Measurements from ENCODE around the gene CNGA2.
"Not testable (repeated sequence)": the region's sequence is repeated elsewhere in the genome, so short reads cannot be mapped to it uniquely, and the experiment has no call there.

The CNGA2 gene

GRCh38 chrX:151734446-151734845 lies at the start of gene CNGA2:
Gene CNGA2 (plus strand): TSS chrX:151734746. CDS start chrX:151738484, 3,738 bp downstream.
- DNase-seq: no peak

GRCh38 chrX:151687635-151688034 lies 46.9 kb upstream of the CNGA2 start:
- DNase-seq: no peak

GRCh38 chrX:151688695-151689094 lies 45.9 kb upstream of the CNGA2 start:
- DNase-seq: no peak

GRCh38 chrX:151692825-151693224 lies 41.7 kb upstream of the CNGA2 start:
- DNase-seq: no peak

GRCh38 chrX:151694121-151694520 lies 40.4 kb upstream of the CNGA2 start:
- DNase-seq: no peak

- DNase-seq: no peak
These were observed 39.6 kb upstream of the CNGA2 start, which contains the start of gene PRRG3 for GRCh38 chrX:151694661-151695582. Gene PRRG3 (plus strand): TSS chrX:151695458. CDS start chrX:151698815, 3,357 bp downstream.

GRCh38 chrX:151695583-151696340 lies 38.8 kb upstream of the CNGA2 start:
- no peak for DNase-seq

- not testable (repeated sequence) for DNase-seq
These were observed 37.5 kb upstream of the CNGA2 start for GRCh38 chrX:151697082-151697481.

GRCh38 chrX:151697522-151697921 lies 37.0 kb upstream of the CNGA2 start:
- DNase-seq: no peak

- DNase-seq: no peak
These were observed 36.1 kb upstream of the CNGA2 start for GRCh38 chrX:151698485-151698884.

- DNase-seq: no peak
These were observed 34.8 kb upstream of the CNGA2 start for GRCh38 chrX:151699746-151700145.

GRCh38 chrX:151700581-151700980 lies 34.0 kb upstream of the CNGA2 start:
- DNase-seq: no peak

- DNase-seq: no peak
These were observed 33.5 kb upstream of the CNGA2 start for GRCh38 chrX:151701071-151701470.

GRCh38 chrX:151701531-151701930 lies 33.0 kb upstream of the CNGA2 start:
- no peak for DNase-seq

GRCh38 chrX:151702026-151702714 lies 32.4 kb upstream of the CNGA2 start:
- DNase-seq: no peak

- DNase-seq: no peak
These were observed 31.7 kb upstream of the CNGA2 start for GRCh38 chrX:151702741-151703340.

- DNase-seq: no peak
These were observed 31.1 kb upstream of the CNGA2 start for GRCh38 chrX:151703487-151703886.

- no peak for DNase-seq
These were observed 30.4 kb upstream of the CNGA2 start for GRCh38 chrX:151704041-151704663.

- DNase-seq: no peak
These were observed 25.7 kb upstream of the CNGA2 start for GRCh38 chrX:151708821-151709220.

- no peak for DNase-seq
These were observed 24.1 kb upstream of the CNGA2 start for GRCh38 chrX:151710457-151710856.

GRCh38 chrX:151711154-151711553 lies 23.4 kb upstream of the CNGA2 start:
- DNase-seq: no peak

GRCh38 chrX:151711787-151712186 lies 22.8 kb upstream of the CNGA2 start:
- no peak for DNase-seq

Data from activated CD4-positive, CD25-positive, alpha-beta regulatory T cell (primary cell).